CD14-positive monocyte (primary cell): ENCODE results near the gene PRAMEF12. TPM values are rescaled to one million over a fixed set of nuclear protein-coding genes. Genes with fewer than 3 reads are reported as not detected.

ENCODE experiments used
- DNase-seq, 3 donors: peaks; one replicate each; pipeline ENCODE4 v3.0.0-alpha.2; 2011 to 2022
- H2AFZ ChIP-seq: 2 replicates; pipeline ENCODE4 v1.6.0; 2012; ENCODE audit warnings: mild to moderate bottlenecking, low read depth, low read length, inconsistent platforms; ENCODE audit not compliant: insufficient read depth, poor library complexity, severe bottlenecking
- H3K27ac ChIP-seq, 2 donors: 1 replicate in 1 of 2; 2 replicates in 1 of 2; pipeline ENCODE4 v1.5.1; 2012 to 2013; ENCODE audit warnings: low read length in 2 of 2, control low read depth in 1 of 2, inconsistent platforms in 1 of 2, low read depth in 1 of 2, mild to moderate bottlenecking in 1 of 2
- H3K27me3 ChIP-seq, 2 donors: one replicate each; pipeline versions ENCODE4 v1.6.0 to v1.6.1; 2011 to 2013; ENCODE audit warnings: low read length in 2 of 2; ENCODE audit not compliant: control insufficient read depth in 2 of 2, insufficient read depth in 2 of 2
- H3K36me3 ChIP-seq, 2 donors: replicated peaks in 1 of 2; 1 replicate in 1 of 2; 2 replicates in 1 of 2; pipeline versions ENCODE4 v1.5.1 to v1.6.1; 2012 to 2013; ENCODE audit warnings: low read length in 2 of 2, control low read depth in 1 of 2, inconsistent platforms in 1 of 2, mild to moderate bottlenecking in 1 of 2; ENCODE audit not compliant: insufficient read depth in 2 of 2, control insufficient read depth in 1 of 2
- H3K4me1 ChIP-seq, 2 donors: 1 replicate in 1 of 2; 2 replicates in 1 of 2; pipeline versions ENCODE4 v1.5.1 to v1.6.1; 2012 to 2013; ENCODE audit warnings: low read length in 2 of 2, control low read depth in 1 of 2, inconsistent platforms in 1 of 2, mild to moderate bottlenecking in 1 of 2, moderate library complexity in 1 of 2; ENCODE audit not compliant: insufficient read depth in 2 of 2, control insufficient read depth in 1 of 2
- H3K4me2 ChIP-seq: replicated peaks from 2 replicates; pipeline ENCODE3; 2012; ENCODE audit warnings: low read length, moderate library complexity, mild to moderate bottlenecking; ENCODE audit not compliant: poor library complexity, severe bottlenecking; ENCODE audit errors: extremely low read depth
- H3K4me3 ChIP-seq, 3 experiments: fragments of 200-600 bp in 1 of 3; sonication (generic) in 1 of 3; replicated peaks in 1 of 3; 1 replicate in 2 of 3; 2 replicates in 1 of 3; pipeline ENCODE4 v1.5.1; 2011 to 2013; ENCODE audit warnings: low read length in 3 of 3, mild to moderate bottlenecking in 3 of 3, control low read depth in 2 of 3, low read depth in 2 of 3, inconsistent platforms in 1 of 3, moderate library complexity in 1 of 3
- H3K79me2 ChIP-seq: 2 replicates; pipeline ENCODE4 v1.6.0; 2012; ENCODE audit warnings: mild to moderate bottlenecking, control low read depth, inconsistent platforms, low read length, moderate library complexity; ENCODE audit not compliant: insufficient read depth
- H3K9ac ChIP-seq: 2 replicates; pipeline ENCODE4 v1.6.0; 2017; ENCODE audit warnings: low read length, mild to moderate bottlenecking; ENCODE audit not compliant: insufficient read depth, poor library complexity, severe bottlenecking
- H3K9me3 ChIP-seq, 2 donors: replicated peaks in 1 of 2; 1 replicate in 1 of 2; 2 replicates in 1 of 2; pipeline versions ENCODE4 v1.5.1 to v1.6.1; 2012 to 2013; ENCODE audit warnings: low read length in 2 of 2, control low read depth in 1 of 2; ENCODE audit not compliant: control insufficient read depth in 1 of 2, insufficient read depth in 1 of 2
- H4K20me1 ChIP-seq: 2 replicates; pipeline ENCODE4 v1.6.0; 2012; ENCODE audit warnings: mild to moderate bottlenecking, low read length, control low read depth, moderate library complexity; ENCODE audit not compliant: insufficient read depth
- H3K27ac Mint-ChIP-seq, 7 donors: one replicate each; pipeline ENCODE4 v1.8.0; 2020; ENCODE audit warnings: mild to moderate bottlenecking in 7 of 7, mixed read lengths in 7 of 7, moderate library complexity in 6 of 7, inconsistent platforms in 2 of 7
- H3K27me3 Mint-ChIP-seq, 3 donors: one replicate each; pipeline ENCODE4 v1.8.0; 2021 to 2022; ENCODE audit warnings: low read depth in 3 of 3, mild to moderate bottlenecking in 3 of 3, mixed read lengths in 3 of 3, moderate library complexity in 3 of 3, inconsistent platforms in 1 of 3
- H3K36me3 Mint-ChIP-seq, 2 donors: one replicate each; pipeline ENCODE4 v1.8.0; 2020; ENCODE audit warnings: mixed read lengths in 2 of 2, inconsistent platforms in 1 of 2, mild to moderate bottlenecking in 1 of 2
- H3K4me1 Mint-ChIP-seq: one replicate; pipeline ENCODE4 v1.8.0; 2020; ENCODE audit warnings: mild to moderate bottlenecking, mixed read lengths
- H3K4me3 Mint-ChIP-seq, 2 donors: one replicate each; pipeline ENCODE4 v1.8.0; 2020; ENCODE audit warnings: mild to moderate bottlenecking in 2 of 2, mixed read lengths in 2 of 2, moderate library complexity in 1 of 2
- H3K9me3 Mint-ChIP-seq, 7 donors: one replicate each; pipeline ENCODE4 v1.8.0; 2020 to 2022; ENCODE audit warnings: mixed read lengths in 7 of 7, mild to moderate bottlenecking in 6 of 7, moderate library complexity in 6 of 7, inconsistent platforms in 2 of 7
- CTCF ChIP-seq: fragments of 200-600 bp; IDR thresholded peaks from one replicate; pipeline ENCODE4 v1.8.0; 2022; ENCODE audit warnings: antibody characterized with exemption, mild to moderate bottlenecking
- WGBS: methylation state at CpG from one replicate; pipeline ENCODE4 v1.1.5; 2013; ENCODE audit warnings: missing lambda C conversion rate; ENCODE audit not compliant: insufficient coverage; 5-methylcytosine and 5-hydroxymethylcytosine counted together
- intact Hi-C, 2 donors: fragments of 100-400 bp; cut with micrococcal nuclease; formaldehyde crosslinking; loops; one replicate each; pipeline versions ENCODE4 v1.15.0 to v1.15.1; 2023
- polyA plus RNA-seq, 3 donors: library from polyadenylated mRNA; depleted of rRNA in 1 of 3; unstranded in 2 of 3; stranded (reverse) in 1 of 3; fragments of 300-500 nt in 2 of 3; fragments of >200 nt in 1 of 3; fragmentation: Illumina TruSeq in 2 of 3; gene quantifications; 1 replicate in 2 of 3; 2 replicates in 1 of 3; pipeline ENCODE4 v1.2.3, GENCODE V29; 2012 to 2021

PRAMEF12 gene
- polyA plus RNA-seq, 3 donors = not detected

- Histone ChIP-seq H3K9ac (no peak overlapping the region), H3K27ac (no peak overlapping the region), H3K27me3 (no peaks in the 10 kb centered on the region), H2AFZ (no peak overlapping the region), H3K4me3 (no peak overlapping the region), H3K9me3 (no peaks in the 10 kb centered on the region), H3K79me2 (no peaks in the 10 kb centered on the region), H3K4me2 (no peak overlapping the region), H4K20me1 (no peaks in the 10 kb centered on the region), H3K4me1 (no peaks in the 10 kb centered on the region), H3K36me3 (no peaks in the 10 kb centered on the region)
- no peaks in the 10 kb centered on the region for H3K36me3 Mint-ChIP-seq
- peaks cover 0 to 7% (median 0%) of the 10 kb centered on the region in 3 donors for H3K27me3 Mint-ChIP-seq
- DNase-seq = no peak
- H3K4me1 Mint-ChIP-seq = no peaks in the 10 kb centered on the region
- H3K4me3 Mint-ChIP-seq = no peak overlapping the region
- no peak for TF ChIP-seq CTCF
- H3K27ac Mint-ChIP-seq = no peak overlapping the region
- H3K9me3 Mint-ChIP-seq = peaks cover 0 to 11% (median 0%) of the 10 kb centered on the region in 7 donors
- intact Hi-C loops = no loop called here
- whole genome bisulfite sequencing = 100% methylated on average over 1 of the region's 1 CpG
Observed at GRCh38 chr1:12809933-12810332, 36.4 kb downstream of the PRAMEF12 start.

- intact Hi-C loops = no loop called here
- Mint-ChIP-seq H3K27me3 (peaks cover 0 to 5% (median 3%) of the 10 kb centered on the region in 3 donors), H3K9me3 (peaks cover 0 to 7% (median 2%) of the 10 kb centered on the region in 7 donors), H3K27ac (no peak overlapping the region), H3K4me1 (no peaks in the 10 kb centered on the region), H3K4me3 (no peak overlapping the region), H3K36me3 (no peaks in the 10 kb centered on the region)
- Histone ChIP-seq H3K4me2 (no peak overlapping the region), H4K20me1 (no peaks in the 10 kb centered on the region), H3K9ac (no peak overlapping the region), H3K27ac (no peak overlapping the region), H2AFZ (no peak overlapping the region), H3K4me3 (no peak overlapping the region), H3K36me3 (no peaks in the 10 kb centered on the region), H3K79me2 (no peaks in the 10 kb centered on the region), H3K4me1 (no peaks in the 10 kb centered on the region), H3K9me3 (no peaks in the 10 kb centered on the region), H3K27me3 (no peaks in the 10 kb centered on the region)
- TF ChIP-seq CTCF = no peak
- no peak for DNase-seq
- 94% methylated on average over 5 of the region's 5 CpGs for WGBS
Observed at GRCh38 chr1:12810691-12811408, 37.3 kb downstream of the PRAMEF12 start.
